Embryonic facial prominence (tissue), 1 donor: ENCODE results near the gene PRODH2.

ENCODE experiments used
- DNase-seq: peaks from one replicate; pipeline ENCODE4 v3.0.0-alpha.2; 2016; ENCODE audit errors: extremely low spot score

The PRODH2 gene, protein sequence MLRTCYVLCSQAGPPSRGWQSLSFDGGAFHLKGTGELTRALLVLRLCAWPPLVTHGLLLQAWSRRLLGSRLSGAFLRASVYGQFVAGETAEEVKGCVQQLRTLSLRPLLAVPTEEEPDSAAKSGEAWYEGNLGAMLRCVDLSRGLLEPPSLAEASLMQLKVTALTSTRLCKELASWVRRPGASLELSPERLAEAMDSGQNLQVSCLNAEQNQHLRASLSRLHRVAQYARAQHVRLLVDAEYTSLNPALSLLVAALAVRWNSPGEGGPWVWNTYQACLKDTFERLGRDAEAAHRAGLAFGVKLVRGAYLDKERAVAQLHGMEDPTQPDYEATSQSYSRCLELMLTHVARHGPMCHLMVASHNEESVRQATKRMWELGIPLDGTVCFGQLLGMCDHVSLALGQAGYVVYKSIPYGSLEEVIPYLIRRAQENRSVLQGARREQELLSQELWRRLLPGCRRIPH

GRCh38 chr19:35812220-35813042 is at the start of gene PRODH2:
TSS of gene PRODH2 (minus strand) at chr19:35812845. CDS start at chr19:35812805, 40 bp downstream.
- DNase-seq, result no peak

DNA sequence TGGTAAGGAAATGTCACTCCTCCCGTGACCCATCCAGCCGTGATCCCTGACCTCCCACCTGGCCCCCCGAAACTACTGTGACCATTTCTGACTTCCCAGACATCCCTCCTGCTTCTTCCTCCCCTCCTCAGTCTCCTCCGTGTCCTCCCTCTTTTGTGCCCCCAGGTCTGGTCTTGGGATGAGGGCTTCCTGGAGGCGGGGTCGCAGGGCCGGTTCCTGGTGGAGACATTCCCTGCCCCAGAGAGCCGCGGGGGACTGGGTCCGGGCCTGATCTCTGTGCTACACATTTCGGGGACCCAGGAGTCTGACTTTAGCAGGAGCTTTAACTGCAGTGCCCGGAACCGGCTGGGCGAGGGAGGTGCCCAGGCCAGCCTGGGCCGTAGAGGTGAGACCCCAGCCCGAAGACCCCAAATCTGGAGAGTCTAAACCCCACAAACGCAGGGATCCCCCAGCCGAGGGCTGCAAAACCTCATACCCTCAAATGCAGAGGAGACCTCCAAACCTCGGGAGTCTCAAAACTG is 49.1 kb upstream of the PRODH2 start:
- no peak for DNase-seq

GRCh38 chr19:35860818-35861639 is 48.4 kb upstream of the PRODH2 start:
- no peak for DNase-seq

GRCh38 chr19:35860436-35860817 is 47.8 kb upstream of the PRODH2 start:
- no peak for DNase-seq

GRCh38 chr19:35859414-35859813 is 46.8 kb upstream of the PRODH2 start:
- DNase-seq, result no peak

DNA sequence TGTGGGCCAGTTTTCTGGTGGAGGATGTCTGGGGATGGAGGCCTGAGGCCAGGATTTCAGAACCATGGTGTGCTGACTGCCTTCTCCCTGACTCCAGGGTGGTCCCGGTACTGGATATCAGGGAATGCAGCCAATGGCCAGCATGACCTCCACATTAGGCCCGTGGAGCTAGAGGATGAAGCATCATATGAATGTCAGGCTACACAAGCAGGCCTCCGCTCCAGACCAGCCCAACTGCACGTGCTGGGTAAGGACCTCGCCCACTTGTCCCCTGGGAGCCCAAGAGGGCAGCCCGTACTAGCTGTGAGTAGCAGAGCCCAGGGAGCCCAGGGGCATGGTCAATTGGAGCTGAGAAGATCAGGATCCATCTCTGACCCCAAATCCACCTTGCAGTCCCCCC is 45.7 kb upstream of the PRODH2 start:
- DNase-seq, result no peak

DNA sequence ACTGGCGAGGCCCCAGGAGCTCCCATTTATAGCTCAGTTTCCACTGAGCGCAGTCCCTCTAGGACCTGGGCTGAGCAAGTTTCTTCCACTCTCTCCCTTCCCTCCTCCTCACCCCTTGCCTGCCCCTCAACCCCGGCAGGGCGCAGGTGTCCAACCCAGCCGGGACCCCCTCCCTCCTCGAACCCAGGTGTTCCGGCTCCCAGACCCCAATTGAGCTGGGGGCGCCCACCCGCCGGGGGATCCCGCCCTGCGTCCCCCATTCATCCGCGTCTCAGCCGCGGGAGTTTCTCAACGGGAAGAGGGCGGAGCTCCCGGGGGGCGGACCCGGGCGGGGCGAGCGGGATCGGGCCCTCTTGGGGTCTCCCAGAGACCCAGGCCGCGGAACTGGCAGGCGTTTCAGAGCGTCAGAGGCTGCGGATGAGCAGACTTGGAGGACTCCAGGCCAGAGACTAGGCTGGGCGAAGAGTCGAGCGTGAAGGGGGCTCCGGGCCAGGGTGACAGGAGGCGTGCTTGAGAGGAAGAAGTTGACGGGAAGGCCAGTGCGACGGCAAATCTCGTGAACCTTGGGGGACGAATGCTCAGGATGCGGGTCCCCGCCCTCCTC is 44.0 kb upstream of the PRODH2 start, which contains the start of gene KIRREL2:
Gene KIRREL2, plus strand, starts transcription at position 366 of the 604 bp plus-strand sequence. Its CDS starts 209 bp downstream, at position 575.
- DNase-seq, result no peak

DNA sequence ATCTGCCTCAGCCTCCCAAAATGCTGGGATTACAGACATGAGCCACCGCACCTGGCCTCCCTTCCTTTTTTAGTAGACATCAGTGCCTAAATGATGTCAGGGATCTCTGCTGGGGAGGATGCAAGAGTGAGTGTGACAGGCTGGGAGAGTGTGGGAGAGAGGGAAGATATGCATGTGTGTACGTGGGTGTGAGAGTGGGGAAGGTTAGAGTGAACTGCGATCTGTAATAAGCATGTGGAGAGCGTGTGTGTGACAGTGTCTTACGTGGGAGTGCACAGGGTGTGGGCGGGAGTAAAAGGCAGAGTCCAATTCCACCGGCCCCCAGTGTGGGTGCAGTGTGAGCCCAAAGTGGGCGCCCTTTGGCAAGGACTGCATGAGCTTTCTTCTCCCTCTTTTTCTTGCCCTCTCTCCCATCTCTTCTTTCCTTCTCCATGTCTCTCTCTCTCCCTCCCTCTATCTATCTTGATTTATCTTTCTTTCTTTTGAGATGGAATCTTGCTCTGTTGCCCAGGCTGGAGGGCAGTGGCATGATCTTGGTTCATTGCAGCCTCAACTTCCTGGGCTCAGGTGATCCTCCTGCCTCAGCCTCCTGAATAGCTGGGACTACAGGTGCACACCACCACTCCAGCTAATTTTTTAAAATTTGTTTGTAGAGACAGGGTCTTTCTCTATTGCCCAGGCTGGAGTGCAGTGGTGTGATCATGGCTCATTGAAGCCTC is 40.6 kb upstream of the PRODH2 start:
- no peak for DNase-seq

DNA sequence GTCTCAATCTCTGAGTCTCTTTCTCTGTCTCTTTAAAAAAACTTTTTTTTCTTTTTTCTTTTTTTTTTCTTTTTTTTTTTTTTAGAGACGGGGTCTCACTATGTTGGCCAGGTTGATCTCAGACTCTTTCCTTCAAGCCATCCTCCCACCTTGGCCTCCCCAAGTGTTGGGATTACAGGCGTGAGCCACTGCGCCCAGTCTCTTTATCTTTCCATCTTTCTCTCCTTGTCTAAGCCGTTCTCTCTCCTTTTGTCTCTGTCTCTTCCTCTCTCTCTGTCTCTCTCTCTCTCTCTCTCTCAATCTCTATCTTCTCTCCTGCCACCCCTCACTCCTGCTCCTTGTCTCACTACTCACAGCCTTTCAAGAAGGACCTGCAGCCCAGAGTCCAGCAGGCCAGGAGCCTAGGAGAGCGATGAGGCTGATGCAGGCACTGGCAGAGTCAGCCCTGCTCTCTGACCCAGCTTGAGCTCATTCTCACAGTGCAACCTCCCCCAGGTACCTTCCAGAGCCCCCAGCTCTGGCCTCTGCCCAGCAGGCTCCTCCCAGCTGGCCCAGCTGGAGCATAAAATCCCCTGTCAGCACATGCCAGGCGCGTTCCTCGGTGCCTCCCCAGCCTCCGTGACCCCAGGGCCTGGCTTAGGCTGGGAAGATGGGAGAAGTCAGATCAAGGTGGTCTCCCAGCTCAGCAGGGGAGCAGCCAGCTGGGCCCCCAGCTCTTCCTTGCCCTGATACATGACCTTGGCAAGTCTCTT is 39.6 kb upstream of the PRODH2 start, which contains the start of gene NPHS1:
Gene NPHS1, minus strand, starts transcription at position 476 of the 752 bp plus-strand sequence. CDS start 667 bp downstream, outside the sequence.
- no peak for DNase-seq

DNA sequence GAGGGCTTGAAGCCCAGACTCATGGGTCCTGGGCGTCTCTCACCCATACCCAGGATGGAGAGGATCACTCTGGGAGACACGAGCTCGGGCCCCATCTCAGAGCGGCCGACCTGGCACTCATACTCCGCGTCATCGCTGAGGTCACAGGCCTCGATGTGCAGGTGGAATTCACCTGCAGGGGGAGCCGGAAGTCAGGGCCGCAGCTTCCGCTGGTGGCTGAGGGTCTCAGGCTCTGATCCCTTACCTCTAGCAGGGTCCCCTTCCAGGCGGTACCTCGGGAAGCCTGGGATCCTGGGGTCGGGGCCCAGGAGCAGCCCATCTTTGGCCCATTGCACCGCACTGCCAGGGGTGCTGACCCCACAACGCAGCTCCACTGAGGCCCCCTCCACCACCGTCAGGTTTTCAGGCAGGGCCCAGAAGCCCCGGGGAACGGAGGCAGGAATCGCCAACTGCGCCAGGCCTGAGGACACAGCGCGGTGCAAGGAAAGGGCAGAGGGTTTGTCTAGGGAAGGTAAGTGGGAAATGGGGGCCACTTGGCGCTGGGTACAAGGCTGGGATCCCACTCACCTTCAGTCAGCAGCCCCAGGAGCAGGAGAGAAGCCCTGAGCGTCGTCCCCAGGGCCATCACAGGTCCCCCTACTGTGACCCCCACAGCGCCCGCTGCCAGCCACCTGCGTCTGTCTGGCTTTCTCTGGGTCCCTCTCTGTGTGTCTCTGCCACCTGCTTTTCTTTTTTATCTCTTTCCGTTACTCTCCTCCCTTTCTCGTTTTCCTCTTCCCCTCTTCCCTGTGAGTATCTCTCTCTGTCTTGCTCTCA is 38.8 kb upstream of the PRODH2 start:
- DNase-seq, result no peak

GRCh38 chr19:35848919-35849505 is 36.4 kb upstream of the PRODH2 start:
- DNase-seq, result no peak

DNA sequence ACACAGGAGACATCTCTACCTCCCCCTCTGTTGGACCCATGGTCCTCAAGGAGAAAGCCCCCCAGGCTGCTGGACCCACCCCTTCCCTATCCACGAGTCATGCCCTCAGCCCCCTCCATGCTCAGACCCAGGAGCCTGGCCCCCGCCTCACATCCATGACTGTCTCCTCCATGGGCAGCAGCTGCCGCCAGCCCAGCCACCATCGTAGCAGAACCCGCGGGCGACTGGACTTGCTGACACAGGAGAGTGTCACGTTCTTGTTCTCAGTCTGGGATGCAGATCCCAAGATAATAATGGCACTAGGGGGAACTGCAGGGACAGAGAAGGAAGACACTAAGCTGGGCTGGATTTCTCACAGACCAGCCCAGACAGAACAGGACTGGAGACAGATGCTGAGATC is 35.8 kb upstream of the PRODH2 start:
- DNase-seq, result no peak

GRCh38 chr19:35847911-35848310 is 35.3 kb upstream of the PRODH2 start:
- no peak for DNase-seq

GRCh38 chr19:35846038-35846668 is 33.5 kb upstream of the PRODH2 start:
- no peak for DNase-seq

DNA sequence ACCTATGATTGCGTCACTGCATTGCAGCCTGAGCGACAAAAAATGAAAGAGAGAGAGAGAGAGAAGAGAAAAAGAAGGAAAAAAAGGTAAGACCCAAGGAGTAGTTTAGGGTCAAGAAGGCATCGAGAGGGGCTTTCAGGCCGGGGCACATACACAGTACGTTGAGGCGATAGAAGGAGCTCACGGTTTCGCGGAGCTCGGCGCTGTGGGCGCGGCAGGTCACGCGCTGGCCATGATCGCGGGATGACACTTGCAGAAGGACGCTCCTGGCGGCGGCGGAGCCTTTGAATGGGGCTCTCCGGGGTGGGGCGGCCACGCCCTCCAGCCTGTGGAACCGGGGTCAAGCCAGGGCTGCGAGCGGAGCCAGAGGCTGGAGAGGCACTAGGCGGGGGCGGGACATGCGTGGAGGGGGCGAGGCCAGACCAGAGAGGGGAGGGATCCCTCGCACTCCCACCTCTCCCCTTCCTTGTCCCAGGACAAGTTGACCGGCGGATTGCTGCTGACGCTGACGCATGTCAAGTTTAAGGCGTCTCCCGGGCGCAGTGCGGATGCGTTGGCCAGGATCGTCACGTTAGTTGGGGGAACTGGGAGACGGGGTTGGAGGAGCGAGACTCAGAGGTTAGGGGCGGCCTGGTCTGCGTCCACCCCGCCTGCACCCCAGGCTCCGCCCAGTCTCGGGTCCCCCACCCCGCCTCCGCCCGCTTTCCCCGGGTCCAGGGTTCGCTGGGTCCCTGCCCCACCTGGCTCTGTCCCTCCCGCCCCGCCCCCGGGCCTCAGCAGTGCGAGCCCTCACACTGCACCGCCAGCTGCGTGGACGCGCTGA is 32.8 kb upstream of the PRODH2 start:
- no peak for DNase-seq

DNA sequence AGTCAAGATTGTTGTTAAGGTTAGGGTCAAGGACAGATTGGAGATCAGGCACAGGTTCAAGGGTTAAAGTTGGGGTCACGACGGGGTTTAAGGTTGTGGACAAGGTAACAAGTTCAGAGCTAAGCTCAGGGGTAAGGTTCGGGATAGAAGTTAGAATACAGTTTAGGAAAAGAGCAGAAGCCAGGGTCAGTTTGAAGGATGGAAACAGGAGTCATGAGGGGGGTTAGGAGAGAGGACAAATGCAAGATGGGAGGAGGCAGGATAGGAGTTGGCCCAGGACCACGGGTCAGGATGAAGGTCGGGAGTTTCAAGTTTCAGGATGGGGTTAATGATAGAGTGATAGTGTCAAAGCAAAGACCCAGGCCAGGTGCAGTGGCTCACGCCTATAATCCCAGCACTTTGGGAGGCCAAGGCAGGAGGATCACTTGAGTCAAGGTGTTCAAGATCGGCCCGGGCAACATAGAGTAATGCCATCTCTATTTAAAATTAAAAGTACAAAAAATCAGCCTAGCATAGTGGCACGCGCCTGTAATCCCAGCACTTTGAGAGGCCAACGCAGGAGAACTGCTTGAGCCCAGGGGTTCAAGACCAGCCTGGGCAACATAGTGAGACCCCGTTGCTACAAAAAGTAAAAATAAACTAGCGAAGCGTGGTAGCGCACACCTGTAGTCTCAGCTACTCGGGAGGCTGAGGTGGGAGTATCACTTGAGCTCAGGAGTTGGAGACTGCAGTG is 32.0 kb upstream of the PRODH2 start:
- no peak for DNase-seq
